Cardiac fibroblast (primary cell): ENCODE measurements around the gene LAMA2.

Experiments
- DNase-seq, 2 donors: peaks; one replicate each; pipeline versions ENCODE4 v3.0.0 to v3.0.0-alpha.2; 2010; ENCODE audit warnings: low read depth in 2 of 2
- H3K4me3 ChIP-seq, 2 donors: replicated peaks in 1 of 2; 1 replicate in 1 of 2; 2 replicates in 1 of 2; pipeline ENCODE4 v1.5.1; 2011; ENCODE audit warnings: low read depth in 2 of 2, low read length in 2 of 2, mild to moderate bottlenecking in 2 of 2, moderate library complexity in 1 of 2
- CTCF ChIP-seq: IDR thresholded peaks from one replicate; pipeline ENCODE4 v1.5.1; 2011; ENCODE audit warnings: low read depth, mild to moderate bottlenecking, low read length, inconsistent platforms

The LAMA2 gene

GRCh38 chr6:128929869-128930268 is 46.9 kb downstream of the LAMA2 start:
- no peak for TF ChIP-seq CTCF
- DNase-seq: no peak
- H3K4me3 ChIP-seq: no peak overlapping the region

- DNase-seq: no peak
- no peak for TF ChIP-seq CTCF
- H3K4me3 ChIP-seq: no peak overlapping the region
Observed at GRCh38 chr6:128930321-128930720, 47.4 kb downstream of the LAMA2 start.

- H3K4me3 ChIP-seq: no peak overlapping the region
- no peak for TF ChIP-seq CTCF
- DNase-seq: peak; percentile 23 to 26
Observed at GRCh38 chr6:128932061-128932460, 49.1 kb downstream of the LAMA2 start.

GRCh38 chr6:128950864-128951263 is 67.9 kb downstream of the LAMA2 start:
- TF ChIP-seq CTCF: no peak
- DNase-seq: no peak
- H3K4me3 ChIP-seq: no peak overlapping the region

- no peak overlapping the region for H3K4me3 ChIP-seq
- TF ChIP-seq CTCF: no peak
- DNase-seq: no peak
Observed at GRCh38 chr6:128952902-128953301, 70.0 kb downstream of the LAMA2 start.

GRCh38 chr6:128954308-128955043 is 71.5 kb downstream of the LAMA2 start:
- no peak overlapping the region for H3K4me3 ChIP-seq
- TF ChIP-seq CTCF: no peak
- DNase-seq: no peak

GRCh38 chr6:128963561-128963960 is 80.6 kb downstream of the LAMA2 start:
- no peak overlapping the region for H3K4me3 ChIP-seq
- DNase-seq: peak in 1 of 2 donors; percentile 19
- no peak for TF ChIP-seq CTCF
